HG03460 (cell line): ENCODE data around the gene CHCHD6.
A peak's percentile ranks its signal among the peaks of the same experiment; 100 is the strongest.

Experiments
- ATAC-seq: cut with Tn5 transposase; IDR thresholded peaks from one replicate; pipeline ENCODE4 v1.9.1; 2021; ENCODE audit not compliant: unreplicated experiment

The CHCHD6 gene

DNA sequence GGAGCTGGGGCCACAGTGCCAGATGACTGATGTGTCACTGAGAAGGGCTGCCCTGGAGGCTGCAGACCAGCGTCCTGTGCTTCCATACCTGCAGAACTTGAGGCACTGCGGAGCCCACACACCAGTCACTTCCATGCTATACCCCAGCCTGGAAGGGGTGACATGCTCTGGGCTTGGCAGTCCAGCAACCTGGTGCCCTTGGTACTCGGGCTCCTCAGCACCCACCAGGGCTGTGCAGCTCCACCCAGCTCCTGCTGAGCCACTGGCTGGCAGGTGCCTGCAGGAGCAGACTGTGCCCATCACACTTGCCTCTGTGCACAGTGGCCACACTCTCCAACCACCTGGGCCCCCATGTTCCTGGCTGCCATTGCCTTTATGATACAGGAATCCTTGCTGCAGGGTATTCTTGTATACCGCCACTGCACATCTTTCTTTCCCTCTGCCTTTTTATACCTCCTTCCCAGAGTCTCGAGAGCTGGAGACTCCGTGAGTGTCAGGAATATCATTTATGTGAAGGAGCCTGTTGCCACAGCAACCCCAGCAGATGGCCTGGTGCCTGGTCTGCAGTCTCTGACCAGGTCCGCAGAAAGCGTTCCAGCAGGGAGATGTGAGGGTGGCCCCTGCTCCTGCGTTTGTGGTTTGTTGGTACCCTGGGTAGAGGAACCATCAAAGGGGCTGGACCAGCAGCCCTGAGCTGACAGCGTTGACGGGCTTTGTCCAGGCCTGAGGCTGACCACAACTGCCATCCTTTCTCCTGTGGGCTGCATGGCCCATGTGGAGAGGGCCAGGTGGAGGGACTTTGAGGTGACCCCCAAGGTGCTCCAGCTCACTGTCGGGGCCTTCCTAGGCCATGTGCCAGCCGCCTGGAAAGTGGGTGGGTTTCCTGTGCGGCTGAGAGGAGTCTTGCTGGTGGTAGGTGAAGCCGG, 185.5 kb downstream of the CHCHD6 start:
- ATAC-seq = no peak

DNA sequence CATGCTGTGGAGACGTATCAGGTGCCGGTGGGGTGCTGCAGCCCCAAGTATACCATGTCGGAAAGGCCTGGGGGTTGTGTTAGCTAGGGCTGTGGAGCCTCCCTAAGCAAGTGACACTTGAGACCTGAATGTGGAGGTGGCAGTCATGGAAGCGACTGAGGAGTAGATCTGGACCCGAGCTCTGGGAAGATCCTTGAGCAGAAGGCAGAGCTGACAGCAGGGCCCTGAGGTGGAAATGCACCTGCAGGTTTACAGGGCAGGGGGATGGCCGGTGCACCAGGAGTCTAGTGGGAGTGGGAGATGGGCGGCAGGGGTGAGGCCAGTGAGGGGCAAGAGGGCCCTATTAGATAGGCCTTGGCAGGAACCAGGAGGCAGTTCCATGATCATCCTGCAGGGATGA, 187.1 kb downstream of the CHCHD6 start:
- ATAC-seq = no peak

DNA sequence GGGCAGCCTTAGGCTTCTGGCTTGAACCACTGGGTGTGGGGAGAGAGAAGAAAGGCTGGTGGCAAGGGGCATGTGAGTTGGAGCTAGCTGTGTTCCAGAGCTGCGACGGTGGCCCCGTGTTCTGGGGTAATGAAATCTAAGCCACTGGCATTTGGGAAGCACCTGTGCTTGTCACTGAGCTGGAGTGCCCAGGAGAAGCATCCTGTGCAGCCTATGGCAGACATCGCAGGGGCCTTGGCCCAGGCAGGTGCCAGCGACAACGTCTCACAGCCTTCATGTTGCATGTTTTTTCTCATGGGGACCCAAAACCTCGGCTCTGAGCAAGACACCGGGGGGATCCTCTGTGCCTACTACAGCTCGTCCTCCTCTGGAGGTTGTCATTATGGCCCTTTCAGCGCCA, 187.8 kb downstream of the CHCHD6 start:
- ATAC-seq = no peak

GRCh38 chr3:126893651-126894050, 189.6 kb downstream of the CHCHD6 start:
- no peak for ATAC-seq

- ATAC-seq = no peak
Measured at GRCh38 chr3:126894475-126894874, 190.4 kb downstream of the CHCHD6 start.

DNA sequence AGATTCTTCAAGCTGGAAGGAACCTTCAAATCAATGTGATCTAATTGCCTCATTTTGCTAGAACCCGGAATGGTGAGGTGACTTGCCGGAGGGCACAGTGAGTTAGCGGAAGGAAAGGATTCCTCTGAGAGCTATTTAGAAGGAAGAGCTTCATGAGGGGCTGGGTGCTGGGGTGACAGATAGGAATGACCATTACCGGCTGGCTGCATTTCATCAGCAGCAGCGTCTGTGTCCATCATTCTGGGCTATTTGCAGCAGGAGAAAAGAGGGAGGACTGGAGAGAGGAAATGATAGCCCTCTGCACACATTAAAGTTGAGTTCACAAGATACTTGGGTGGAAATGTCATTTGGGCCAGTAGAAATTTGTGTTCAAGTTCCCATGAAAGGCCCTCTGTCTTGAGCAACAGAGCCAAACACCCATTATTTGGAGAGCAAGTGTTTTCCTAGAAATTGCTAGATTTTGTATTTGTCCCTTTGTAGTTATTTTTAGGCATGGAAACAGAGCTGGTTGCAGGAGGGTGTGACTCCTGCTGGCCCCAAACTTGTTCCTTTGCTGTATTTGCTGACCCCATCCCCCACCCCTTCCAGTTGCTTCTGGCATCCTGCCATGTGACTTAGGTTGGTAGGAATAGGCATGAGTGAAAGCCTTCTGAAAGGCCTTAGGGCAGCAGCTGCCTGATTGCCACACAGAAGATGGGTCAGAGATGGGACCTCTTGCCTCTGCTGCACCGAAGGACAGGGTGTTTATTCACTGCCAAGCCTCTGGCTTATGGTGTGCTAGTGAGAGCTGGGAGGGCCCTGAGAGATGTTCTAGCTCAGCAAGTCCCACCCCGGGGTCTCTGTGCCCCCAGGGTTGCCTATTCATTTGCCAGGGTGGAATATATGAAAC, 191.4 kb downstream of the CHCHD6 start:
- no peak for ATAC-seq

GRCh38 chr3:126896067-126896441, 192.0 kb downstream of the CHCHD6 start:
- no peak for ATAC-seq

DNA sequence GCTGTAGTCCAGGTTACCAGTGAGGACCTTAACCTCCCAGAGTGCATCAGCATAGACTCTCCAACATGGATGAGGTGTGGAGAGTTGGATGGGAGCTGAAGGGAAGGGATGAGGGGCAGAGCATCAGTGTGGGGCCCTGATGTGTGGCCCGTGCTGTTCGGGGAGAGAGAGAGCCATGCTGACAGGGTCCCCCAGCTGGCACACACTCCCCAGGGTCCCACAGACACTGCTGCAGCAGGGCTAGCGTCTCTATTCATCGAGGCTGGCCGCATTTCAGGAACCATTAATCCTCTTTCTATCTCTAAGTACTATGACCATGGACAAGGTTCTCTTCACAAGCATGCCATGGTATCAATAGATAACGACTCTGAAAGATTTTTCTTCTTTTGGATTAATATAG, 192.9 kb downstream of the CHCHD6 start:
- ATAC-seq = no peak

DNA sequence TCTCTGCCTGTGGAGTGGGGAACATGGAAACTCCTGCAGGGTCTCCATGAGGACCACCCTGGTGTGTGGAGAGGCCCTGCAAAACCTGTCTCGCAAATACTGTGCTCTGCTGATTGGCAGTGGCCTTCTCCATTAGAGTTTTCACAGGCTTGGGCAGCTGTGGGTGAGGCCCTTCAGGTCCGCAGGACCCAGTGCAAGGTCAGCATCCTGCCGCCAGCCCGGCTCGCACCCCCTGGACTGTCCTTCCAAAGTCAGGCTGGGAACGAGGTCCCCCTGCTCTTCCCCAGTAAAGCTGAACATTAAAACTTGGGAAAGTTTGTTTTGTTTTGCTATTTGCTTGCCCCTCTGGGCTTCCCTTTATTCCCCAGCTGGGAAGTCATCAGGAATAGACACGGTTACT, 193.9 kb downstream of the CHCHD6 start:
- ATAC-seq = no peak

DNA sequence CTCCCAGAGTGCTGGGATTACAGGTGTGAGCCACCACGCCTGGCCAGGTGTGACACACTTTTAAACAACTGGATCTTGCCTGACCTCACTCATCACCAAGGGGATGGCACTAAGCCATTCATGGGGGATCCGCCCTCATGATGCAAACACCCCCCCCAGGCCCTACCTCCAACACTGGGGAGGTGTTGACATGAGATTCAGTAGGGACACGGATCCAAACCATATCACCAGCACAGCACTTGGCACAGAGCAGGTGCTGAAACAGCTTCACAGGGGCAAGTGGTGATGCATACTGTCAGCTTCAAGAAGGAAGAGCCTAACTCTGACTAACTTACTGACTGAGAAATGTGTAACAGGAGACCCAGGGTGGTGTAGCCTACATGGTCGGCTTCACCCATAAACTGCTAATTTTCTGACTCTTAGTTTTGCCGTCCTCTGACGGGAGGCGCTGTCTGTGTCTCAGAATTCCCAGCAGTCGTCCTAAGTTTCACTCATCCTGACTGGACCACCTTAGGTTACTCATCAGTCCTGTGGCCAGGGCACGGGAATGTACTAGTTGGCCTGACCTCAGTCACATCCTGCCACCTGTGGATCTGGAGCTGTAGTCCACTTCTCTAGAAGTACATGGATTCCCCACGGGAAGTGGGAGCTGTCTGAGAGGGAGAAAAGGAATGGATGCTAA, 197.0 kb downstream of the CHCHD6 start:
- ATAC-seq = no peak

GRCh38 chr3:126901631-126902030, 197.6 kb downstream of the CHCHD6 start:
- ATAC-seq = no peak

GRCh38 chr3:126903521-126903920, 199.5 kb downstream of the CHCHD6 start:
- no peak for ATAC-seq

DNA sequence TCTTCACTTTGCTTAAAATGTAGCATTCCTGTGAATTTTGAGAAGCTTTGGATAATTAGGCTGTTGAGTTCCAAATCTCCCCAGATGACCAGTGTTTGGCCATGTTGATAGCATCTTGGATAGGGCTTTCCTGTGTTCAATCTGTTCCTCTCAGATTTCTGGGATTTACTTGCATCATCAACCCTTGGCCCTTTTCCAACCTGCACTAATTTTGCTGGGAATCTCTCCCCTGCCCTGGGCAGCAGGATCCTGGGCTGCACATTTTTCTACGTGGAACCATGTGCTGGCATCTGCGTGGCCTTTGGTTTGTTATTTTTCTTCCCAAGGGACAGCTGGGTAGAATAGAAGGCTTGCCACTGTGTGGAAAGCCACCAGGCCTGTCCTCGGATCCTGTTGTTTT, 203.5 kb downstream of the CHCHD6 start:
- ATAC-seq = no peak

DNA sequence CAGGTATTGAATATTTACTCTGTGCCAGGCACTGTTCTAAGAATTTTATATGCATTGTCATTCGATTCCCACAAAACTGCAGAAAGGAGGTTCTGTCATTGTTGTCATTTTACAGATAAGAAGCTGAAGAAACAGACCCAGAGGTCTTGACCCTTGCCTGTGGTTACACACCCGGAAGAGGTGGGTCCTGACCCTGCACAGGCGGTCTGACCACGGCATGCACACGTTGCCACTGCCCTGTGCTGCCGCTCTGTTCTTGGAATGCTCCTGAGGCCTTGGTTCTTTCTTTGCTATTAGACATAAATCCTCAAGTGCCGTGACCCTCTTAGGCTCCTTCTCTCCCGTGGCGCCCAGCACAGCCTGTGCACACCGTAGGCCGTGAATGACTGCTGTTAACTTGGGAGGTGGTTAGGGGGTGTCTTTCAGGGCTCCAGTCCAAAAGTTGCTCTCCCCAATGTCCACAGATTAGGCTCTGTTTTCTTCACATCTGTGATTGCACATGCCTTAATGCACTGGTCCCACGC, 204.8 kb downstream of the CHCHD6 start:
- ATAC-seq = no peak

DNA sequence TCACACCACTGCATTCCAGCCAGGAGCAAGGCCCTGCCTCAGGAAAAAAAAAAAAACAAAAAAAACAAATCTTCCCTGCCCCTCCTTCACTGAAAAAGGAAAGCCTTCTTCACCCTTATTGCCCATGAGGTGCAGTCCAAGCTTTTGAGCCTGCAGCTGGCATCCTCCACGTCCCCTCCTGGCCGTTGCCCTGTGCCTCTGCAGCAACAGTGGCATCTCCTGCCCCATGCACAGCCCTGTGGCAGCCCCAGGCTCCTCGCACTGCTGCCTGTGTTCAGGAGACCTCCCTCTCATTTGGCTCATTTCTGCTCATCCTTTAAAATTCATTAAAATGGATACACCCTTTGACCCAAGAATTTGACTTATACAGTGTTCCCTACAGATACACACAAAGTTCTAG, 206.2 kb downstream of the CHCHD6 start:
- ATAC-seq = no peak

DNA sequence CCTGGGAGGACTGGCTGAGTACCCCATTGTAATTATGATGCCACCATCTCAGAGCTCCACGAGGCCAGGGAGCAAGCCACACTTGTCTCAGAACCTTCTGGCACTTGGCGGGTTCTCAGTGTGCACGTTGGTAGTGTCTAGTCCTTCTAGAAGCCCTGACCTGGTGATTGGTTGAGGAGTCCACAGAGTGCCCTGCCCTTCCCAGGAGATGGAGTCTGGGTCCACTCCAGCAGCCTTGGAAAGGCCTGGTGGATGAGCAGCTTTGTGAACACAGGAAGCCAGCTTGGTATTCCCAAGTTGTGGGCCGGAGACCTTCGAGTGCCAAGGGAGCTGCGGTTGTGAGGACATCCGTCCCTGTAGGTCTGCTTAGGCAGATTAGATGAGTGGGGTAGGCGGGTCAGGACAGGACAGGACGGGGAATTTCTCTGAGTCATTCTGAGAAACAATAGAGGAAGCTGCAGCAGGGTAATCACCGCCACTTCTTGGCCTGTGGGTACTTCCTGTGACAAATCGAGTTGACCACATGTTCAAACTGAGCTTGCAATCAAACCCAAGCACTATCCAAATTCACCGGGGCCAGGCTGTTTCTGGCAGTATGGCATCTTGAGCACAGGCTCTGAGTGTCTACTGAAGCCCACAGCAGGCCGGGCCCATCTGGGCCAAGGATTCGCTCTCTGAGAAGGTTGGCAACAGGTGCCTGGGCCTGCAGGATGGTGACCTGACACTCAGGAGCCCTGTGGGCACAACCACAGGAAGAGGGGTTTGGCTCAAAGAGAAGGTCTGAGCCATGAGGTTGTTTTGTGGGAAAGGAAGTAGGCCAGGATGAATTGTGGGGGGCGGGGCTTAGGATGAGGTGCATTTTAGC, 207.4 kb downstream of the CHCHD6 start:
- ATAC-seq = peak; percentile 93

DNA sequence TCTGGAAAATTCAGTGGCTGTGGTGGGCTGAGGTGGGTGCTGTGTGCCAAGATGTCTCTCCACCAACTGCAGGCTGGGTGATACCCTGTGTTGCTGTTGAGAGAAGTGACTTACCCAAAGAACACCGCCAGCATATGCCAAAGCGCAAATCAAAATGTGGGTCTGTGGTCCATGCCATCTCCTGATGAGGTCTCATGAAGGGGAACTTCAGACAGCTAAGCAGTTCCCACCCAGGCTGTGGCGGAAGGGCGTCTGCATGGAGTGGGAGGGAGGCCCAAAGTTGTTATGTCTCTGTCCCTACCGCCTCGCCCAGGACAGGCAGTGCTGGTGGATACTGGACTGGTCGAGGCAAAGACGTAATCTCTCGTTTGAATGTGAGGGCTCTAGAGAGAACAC, 208.0 kb downstream of the CHCHD6 start:
- ATAC-seq = no peak

DNA sequence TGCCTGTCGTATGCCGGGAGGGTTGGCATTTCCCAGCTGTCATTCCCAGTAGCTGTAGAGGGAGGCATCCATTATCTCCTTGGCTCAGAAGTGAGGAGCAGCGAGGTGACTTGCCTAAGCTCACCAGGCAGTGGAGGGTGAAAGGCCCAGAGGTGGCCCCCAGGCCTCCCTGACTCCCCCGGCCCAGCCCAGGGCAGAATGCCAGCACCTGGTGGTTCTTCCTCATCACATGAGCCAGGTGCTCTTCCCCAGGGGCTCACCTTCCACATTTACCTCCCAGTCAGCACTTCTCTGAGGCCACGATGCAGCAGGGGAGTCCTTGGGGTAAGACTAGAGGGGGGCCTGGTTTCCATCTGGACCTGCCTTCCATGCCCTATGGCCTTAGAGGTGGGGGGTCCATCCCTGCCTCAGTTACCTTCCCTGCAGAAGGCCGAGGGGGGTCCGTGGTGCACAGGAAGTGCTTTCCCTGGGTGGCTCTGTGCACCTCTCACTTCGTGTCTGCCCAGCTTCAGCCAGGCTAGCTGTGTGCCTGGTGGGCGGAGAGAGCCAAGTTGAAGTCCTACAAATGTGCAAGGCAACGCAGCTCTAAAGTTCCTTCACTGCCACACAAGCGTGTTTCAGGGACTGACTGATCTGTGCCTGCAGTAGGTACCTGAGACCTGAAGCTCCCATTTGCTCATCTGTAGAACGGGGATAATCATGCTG, 208.6 kb downstream of the CHCHD6 start:
- ATAC-seq = no peak

DNA sequence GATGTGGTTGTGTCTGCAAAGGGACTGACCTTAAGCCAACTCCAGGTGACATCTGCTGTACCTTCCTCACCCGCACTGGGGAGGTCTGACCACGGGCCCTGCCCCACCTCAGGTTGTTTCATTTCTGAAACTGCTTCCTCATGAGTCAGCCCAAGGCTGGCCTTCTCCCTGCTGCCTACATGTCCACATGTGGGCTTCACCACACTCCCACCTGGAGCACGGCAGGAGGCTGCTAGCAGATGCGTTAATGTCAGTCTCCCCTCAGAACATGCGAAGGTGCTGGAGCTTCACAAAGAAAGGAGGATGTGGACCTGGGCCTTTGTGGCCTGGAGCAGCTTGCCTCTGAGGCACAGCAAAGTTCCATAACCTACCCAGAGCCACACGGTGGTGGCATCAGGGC, 209.5 kb downstream of the CHCHD6 start:
- ATAC-seq = no peak

GRCh38 chr3:126914226-126914625, 210.2 kb downstream of the CHCHD6 start:
- no peak for ATAC-seq
